BJ (cell line): ENCODE measurements around the gene MAP3K1. TPM values are rescaled to one million over a fixed set of nuclear protein-coding genes. Genes with fewer than 3 reads are reported as not detected.
"Not testable (repeated sequence)": the region's sequence is repeated elsewhere in the genome, so short reads cannot be mapped to it uniquely, and the experiment has no call there.

Experiments used
- CTCF ChIA-PET: fragments of 350-600 bp; formaldehyde crosslinking; extraction: SDS; loops from one replicate; lab custom pipeline; 2021; ENCODE audit warnings: antibody characterized with exemption, inconsistent platforms; lab: Yijun Ruan, JAX
- POLR2A ChIA-PET: fragments of 300-600 bp; sonication (Branson Sonifier 250); formaldehyde crosslinking; extraction: SDS; loops from one replicate; lab custom pipeline; 2021; ENCODE audit warnings: antibody characterized with exemption; lab: Charles Lee
- DNase-seq: peaks from one replicate; pipeline ENCODE4 v3.0.0-alpha.2; 2011; ENCODE audit warnings: low read depth
- H3K27me3 ChIP-seq: 2 replicates; pipeline ENCODE4 v1.6.0; 2011; ENCODE audit warnings: low read length; ENCODE audit not compliant: control insufficient read depth, insufficient read depth
- H3K36me3 ChIP-seq: 2 replicates; pipeline ENCODE4 v1.5.1; 2011; ENCODE audit warnings: low read length; ENCODE audit not compliant: control insufficient read depth, insufficient read depth
- H3K4me3 ChIP-seq: 2 replicates; pipeline ENCODE4 v1.5.1; 2011; ENCODE audit warnings: low read depth, mild to moderate bottlenecking, control low read depth, low read length
- polyA plus RNA-seq: library from polyadenylated mRNA; depleted of rRNA; stranded (reverse); fragments of >200 nt; gene quantifications from 2 replicates; pipeline ENCODE4 v1.2.3, GENCODE V29; 2011
- TF ChIP-seq, protein P1 (sequence below): IDR thresholded peaks from 2 replicates; pipeline ENCODE4 v1.5.1; 2011; ENCODE audit warnings: low read depth, mild to moderate bottlenecking, control low read depth, inconsistent platforms, low read length, moderate library complexity; ENCODE audit not compliant: insufficient read depth

MAP3K1 gene
- polyA plus RNA-seq, 1 experiment = 4.3 TPM

DNA sequence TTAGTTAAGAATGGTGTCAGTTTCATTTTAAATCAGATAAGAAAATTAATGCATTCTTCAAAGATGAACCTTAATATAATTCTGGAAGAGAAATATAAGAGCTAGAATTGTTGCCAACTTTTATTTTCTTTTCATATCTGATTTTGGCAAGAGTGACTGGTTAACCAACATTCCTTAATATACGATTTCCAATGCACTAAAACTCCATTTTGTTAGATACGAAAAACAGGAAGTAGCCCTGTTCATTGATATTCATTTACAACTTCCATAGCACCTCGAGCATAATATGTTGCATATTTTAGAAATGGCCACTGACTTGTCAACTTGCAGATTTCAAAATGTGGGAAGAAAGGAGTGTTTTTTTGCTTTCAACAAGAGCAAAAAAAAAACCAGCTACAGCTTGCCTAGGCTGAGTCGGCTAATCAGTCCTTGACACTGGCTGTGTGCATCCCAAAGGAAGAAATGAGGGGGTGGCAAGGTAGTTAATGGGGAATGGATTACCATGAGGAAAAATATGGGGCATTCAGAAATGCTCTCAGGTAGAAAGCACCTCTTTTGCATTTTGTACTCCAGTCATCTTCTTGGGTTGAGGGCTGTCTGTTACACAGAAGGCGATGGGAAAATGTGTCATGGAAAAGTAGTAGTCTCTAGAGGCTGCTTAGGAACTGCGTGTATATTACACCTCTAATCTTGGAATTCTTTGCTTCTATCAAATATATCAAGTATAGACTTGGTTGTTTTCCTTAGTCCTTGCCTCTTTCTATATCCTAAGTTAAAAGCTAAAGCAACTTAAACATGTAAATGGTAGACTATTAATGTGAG lies 3.9 kb downstream of the MAP3K1 start:
- TF ChIP-seq, protein P1, sequence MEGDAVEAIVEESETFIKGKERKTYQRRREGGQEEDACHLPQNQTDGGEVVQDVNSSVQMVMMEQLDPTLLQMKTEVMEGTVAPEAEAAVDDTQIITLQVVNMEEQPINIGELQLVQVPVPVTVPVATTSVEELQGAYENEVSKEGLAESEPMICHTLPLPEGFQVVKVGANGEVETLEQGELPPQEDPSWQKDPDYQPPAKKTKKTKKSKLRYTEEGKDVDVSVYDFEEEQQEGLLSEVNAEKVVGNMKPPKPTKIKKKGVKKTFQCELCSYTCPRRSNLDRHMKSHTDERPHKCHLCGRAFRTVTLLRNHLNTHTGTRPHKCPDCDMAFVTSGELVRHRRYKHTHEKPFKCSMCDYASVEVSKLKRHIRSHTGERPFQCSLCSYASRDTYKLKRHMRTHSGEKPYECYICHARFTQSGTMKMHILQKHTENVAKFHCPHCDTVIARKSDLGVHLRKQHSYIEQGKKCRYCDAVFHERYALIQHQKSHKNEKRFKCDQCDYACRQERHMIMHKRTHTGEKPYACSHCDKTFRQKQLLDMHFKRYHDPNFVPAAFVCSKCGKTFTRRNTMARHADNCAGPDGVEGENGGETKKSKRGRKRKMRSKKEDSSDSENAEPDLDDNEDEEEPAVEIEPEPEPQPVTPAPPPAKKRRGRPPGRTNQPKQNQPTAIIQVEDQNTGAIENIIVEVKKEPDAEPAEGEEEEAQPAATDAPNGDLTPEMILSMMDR = no peak
- DNase-seq = no peak
- ChIA-PET CTCF (interaction anchor here (0.6 kb wide), 1 partner anchor 444 kb away, joined by 3 read pairs; no protein-coding TSS in a partner anchor), POLR2A (no interaction called here)
- H3K36me3 ChIP-seq = no peaks in the 10 kb centered on the region
- peaks cover 3% of the 10 kb centered on the region for H3K27me3 ChIP-seq
- no peak overlapping the region for H3K4me3 ChIP-seq

DNA sequence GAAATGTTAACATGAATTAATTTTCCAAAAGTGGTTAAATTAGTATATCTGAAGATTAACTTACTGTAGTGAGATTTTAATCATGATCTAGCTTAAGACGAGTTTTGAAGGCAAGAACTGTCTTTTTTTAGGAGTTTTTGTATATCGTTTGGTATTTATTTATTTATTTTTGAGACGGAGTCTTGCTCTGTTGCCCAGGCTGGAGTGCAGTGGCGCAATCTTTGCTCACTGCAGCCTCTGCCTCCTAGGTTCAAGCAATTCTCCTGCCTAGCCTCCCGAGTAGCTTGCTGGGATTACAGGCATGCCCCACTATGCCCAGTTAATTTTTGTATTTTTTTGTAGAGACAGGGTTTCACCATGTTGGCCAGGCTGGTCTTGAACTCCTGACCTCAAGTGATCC lies 6.5 kb downstream of the MAP3K1 start:
- H3K27me3 ChIP-seq, CTCF ChIA-PET, DNase-seq, H3K36me3 ChIP-seq, H3K4me3 ChIP-seq, POLR2A ChIA-PET: not testable (repeated sequence)

DNA sequence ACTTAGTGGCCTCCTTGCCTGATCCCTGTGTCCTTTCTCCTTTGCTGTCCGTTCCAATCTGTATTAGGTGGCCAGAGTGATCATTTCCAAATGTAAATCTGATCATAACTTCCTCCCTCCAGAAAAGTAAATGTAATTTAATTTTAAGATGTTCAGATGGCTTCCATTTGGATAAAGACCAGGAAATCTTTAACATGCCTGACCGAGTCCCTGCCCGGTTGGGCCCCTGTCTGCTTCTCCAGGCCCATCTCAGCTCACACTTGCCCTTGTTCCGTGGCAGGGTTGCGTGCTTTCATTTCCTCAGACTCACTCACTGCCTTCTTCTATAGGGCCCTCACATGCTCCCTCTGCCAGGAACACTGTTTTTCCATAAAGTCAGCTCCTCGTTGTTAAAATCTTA lies 7.6 kb downstream of the MAP3K1 start:
- no peak for DNase-seq
- POLR2A ChIA-PET = no interaction called here
- Histone ChIP-seq H3K27me3 (no peaks in the 10 kb centered on the region), H3K36me3 (no peaks in the 10 kb centered on the region; the same call in 1 of the 2 replicates), H3K4me3 (no peak overlapping the region)
- CTCF ChIA-PET = interaction anchor here (1.4 kb wide), 1 partner anchor 13 kb away, joined by 3 read pairs; no protein-coding TSS in a partner anchor
- TF ChIP-seq, protein P1 = no peak

DNA sequence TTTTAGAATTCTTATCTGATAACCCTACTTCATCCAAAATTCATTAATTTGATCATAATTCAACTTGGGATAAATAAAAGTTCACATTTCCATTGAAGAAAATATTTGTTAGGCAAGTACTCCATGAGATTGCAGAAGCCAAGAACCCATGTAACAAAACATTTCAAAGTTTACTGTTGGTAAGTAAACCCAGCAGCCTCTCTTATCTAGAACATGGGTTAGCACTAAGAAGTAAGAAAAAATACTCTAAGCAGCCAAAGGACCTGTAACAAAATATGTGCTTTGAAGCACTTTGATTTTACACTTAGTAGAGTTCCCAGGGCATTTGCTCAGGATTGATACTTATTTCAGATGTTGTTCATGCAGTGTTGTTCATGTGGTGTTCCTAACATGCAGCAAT lies 8.7 kb downstream of the MAP3K1 start:
- ChIA-PET CTCF (interaction anchor here (0.6 to 1.4 kb wide), 2 partner anchors 12 to 24 kb away, joined by 3 read pairs; no protein-coding TSS in a partner anchor), POLR2A (no interaction called here)
- TF ChIP-seq, protein P1 = no peak
- Histone ChIP-seq H3K4me3 (no peak overlapping the region), H3K27me3 (no peaks in the 10 kb centered on the region), H3K36me3 (no peaks in the 10 kb centered on the region; the same call in 1 of the 2 replicates)
- no peak for DNase-seq

DNA sequence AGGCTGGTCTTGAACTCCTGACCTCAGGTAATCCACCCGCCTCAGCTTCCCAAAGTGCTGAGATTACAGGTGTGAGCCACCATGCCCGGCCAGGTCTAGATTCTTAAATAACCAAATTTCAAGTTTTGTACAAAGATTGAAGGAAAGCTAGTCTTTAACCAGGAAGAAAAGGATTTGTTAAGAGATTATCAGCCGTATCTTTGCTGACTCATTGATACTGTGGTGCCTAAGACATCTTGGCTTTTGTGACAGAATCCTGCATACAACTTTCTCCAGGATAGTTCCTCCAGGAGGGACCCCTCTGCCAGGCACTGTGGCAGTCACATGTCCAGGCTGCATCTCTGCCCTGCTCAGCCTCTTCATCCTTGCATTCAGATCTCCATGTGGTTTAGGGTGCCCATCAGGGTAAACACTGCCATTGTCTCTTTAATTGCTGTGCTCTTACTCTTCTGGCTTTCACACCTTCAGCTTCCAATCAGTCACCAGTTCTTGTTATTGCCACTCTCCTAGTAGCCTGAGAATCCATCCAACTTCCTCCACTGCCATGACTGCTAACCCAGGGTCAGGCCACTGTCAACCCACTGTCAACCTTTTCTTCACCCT lies 10.0 kb downstream of the MAP3K1 start:
- TF ChIP-seq, protein P1 = no peak
- no peak for DNase-seq
- POLR2A ChIA-PET = no interaction called here
- H3K27me3 ChIP-seq = no peaks in the 10 kb centered on the region
- H3K36me3 ChIP-seq = no peaks in the 10 kb centered on the region; the same call in 1 of the 2 replicates
- H3K4me3 ChIP-seq = no peak overlapping the region
- CTCF ChIA-PET = interaction anchor here (1.4 kb wide), 1 partner anchor 555 kb away, joined by 4 read pairs; no protein-coding TSS in a partner anchor
